Measurements from ENCODE around the gene TLE3. TPM values are rescaled to one million over a fixed set of nuclear protein-coding genes. Genes with fewer than 3 reads are reported as not detected.

Gene TLE3
- total and polyA plus RNA-seq, 4 experiments from 2014 or later: 3.6 to 121 (median 69.9) TPM

- ChIA-PET POLR2A (ENCODE audit: partially characterized antibody) (no interaction called here), CTCF (ENCODE audit: partially characterized antibody) (no interaction called here)
- H3K36me3 Mint-ChIP-seq: no peaks in the 10 kb centered on the region
- H3K27ac Mint-ChIP-seq: no peak overlapping the region
- DNase-seq: no peak
- no peak overlapping the region for H3K4me3 Mint-ChIP-seq
- H3K36me3 ChIP-seq (ENCODE audit: insufficient read depth, low read length): no peaks in the 10 kb centered on the region
- H3K4me1 ChIP-seq (ENCODE audit: insufficient read depth, low read length): no peaks in the 10 kb centered on the region
- no peaks in the 10 kb centered on the region for H3K4me1 Mint-ChIP-seq
- H3K27me3 ChIP-seq (ENCODE audit: insufficient read depth, low read length): no peaks in the 10 kb centered on the region
- H3K4me3 ChIP-seq (ENCODE audit: low read length in 2 of 2): no peak overlapping the region
- H3K9me3 Mint-ChIP-seq: peaks cover 0 to 4% (median 0%) of the 10 kb centered on the region in 8 donors
- H3K9me3 ChIP-seq (ENCODE audit: control insufficient read depth in 1 of 2, low read length in 2 of 2): no peaks in the 10 kb centered on the region
- no peak overlapping the region for H3K27ac ChIP-seq (ENCODE audit: low read depth, low read length)
- intact Hi-C loops (cut with micrococcal nuclease): no loop called here
- no peaks in the 10 kb centered on the region for H3K27me3 Mint-ChIP-seq
Observed at GRCh38 chr15:70031713-70032112, 66.0 kb downstream of the TLE3 start.

DNA sequence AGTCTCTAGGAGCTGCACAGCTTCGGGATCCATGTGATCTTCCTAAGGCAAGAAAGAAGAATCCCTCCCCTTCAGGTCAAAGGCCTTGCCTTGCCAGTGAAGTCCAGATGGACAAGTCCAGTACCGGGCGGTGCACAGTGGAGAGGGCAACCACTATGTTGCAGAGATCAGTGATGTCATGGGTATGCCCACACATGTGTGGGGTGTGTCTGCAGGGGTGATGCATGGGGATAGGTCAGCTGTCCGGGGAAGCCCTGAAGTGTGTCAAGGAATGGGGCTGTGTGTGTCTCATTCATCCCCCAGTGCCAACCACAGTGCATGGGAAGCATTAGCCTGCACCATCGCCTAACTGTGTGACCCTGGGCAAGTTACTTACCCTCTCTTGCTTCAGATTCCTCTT lies 66.5 kb downstream of the TLE3 start:
- H3K4me3 Mint-ChIP-seq: no peak overlapping the region
- no peak overlapping the region for H3K4me3 ChIP-seq (ENCODE audit: low read length in 2 of 2)
- intact Hi-C loops (cut with micrococcal nuclease): no loop called here
- no peaks in the 10 kb centered on the region for H3K27me3 Mint-ChIP-seq
- H3K4me1 Mint-ChIP-seq: no peaks in the 10 kb centered on the region
- H3K36me3 ChIP-seq (ENCODE audit: insufficient read depth, low read length): no peaks in the 10 kb centered on the region
- H3K4me1 ChIP-seq (ENCODE audit: insufficient read depth, low read length): no peaks in the 10 kb centered on the region
- DNase-seq: no peak
- ChIA-PET CTCF (ENCODE audit: partially characterized antibody) (no interaction called here), POLR2A (ENCODE audit: partially characterized antibody) (no interaction called here)
- no peaks in the 10 kb centered on the region for H3K36me3 Mint-ChIP-seq
- no peak overlapping the region for H3K27ac ChIP-seq (ENCODE audit: low read depth, low read length)
- no peaks in the 10 kb centered on the region for H3K9me3 ChIP-seq (ENCODE audit: control insufficient read depth in 1 of 2, low read length in 2 of 2)
- H3K27me3 ChIP-seq (ENCODE audit: insufficient read depth, low read length): no peaks in the 10 kb centered on the region
- peak overlapping the region in 1 of 7 donors; percentile 21 for H3K27ac Mint-ChIP-seq
- peaks cover 0 to 4% (median 0%) of the 10 kb centered on the region in 8 donors for H3K9me3 Mint-ChIP-seq

DNA sequence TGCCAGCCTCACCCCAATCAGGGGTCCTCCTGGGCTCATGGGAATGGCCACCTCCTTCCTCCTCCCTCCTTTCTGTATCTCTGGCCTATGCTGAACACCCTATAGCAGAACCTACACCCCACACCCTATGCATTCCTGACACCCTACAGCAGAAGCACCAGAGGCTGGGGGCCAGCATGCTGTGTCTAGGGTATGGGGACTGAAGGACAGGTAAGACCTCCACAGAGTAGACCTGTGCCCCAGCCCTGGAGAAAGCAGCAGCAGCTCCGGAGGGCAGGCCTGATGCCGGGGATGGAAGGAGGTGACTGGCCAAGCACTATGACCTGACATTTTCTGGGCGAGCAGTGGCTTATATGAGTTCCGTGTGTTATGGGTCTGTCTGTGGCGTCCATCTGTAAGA lies 66.9 kb downstream of the TLE3 start:
- Histone ChIP-seq H3K27ac (ENCODE audit: low read depth, low read length) (no peak overlapping the region), H3K36me3 (ENCODE audit: insufficient read depth, low read length) (no peaks in the 10 kb centered on the region), H3K4me1 (ENCODE audit: insufficient read depth, low read length) (no peaks in the 10 kb centered on the region), H3K9me3 (ENCODE audit: control insufficient read depth in 1 of 2, low read length in 2 of 2) (no peaks in the 10 kb centered on the region), H3K4me3 (ENCODE audit: low read length in 2 of 2) (no peak overlapping the region), H3K27me3 (ENCODE audit: insufficient read depth, low read length) (no peaks in the 10 kb centered on the region)
- no peak overlapping the region for H3K4me3 Mint-ChIP-seq
- H3K9me3 Mint-ChIP-seq: peaks cover 0 to 4% (median 0%) of the 10 kb centered on the region in 8 donors
- DNase-seq: no peak
- ChIA-PET CTCF (ENCODE audit: partially characterized antibody) (no interaction called here), POLR2A (ENCODE audit: partially characterized antibody) (no interaction called here)
- H3K4me1 Mint-ChIP-seq: no peaks in the 10 kb centered on the region
- no peaks in the 10 kb centered on the region for H3K36me3 Mint-ChIP-seq
- no peak overlapping the region for H3K27ac Mint-ChIP-seq
- no peaks in the 10 kb centered on the region for H3K27me3 Mint-ChIP-seq
- intact Hi-C loops (cut with micrococcal nuclease): no loop called here

- Mint-ChIP-seq H3K4me1 (peaks cover 0 to 5% (median 1%) of the 10 kb centered on the region in 4 donors), H3K27me3 (no peaks in the 10 kb centered on the region), H3K27ac (no peak overlapping the region), H3K9me3 (no peaks in the 10 kb centered on the region), H3K4me3 (no peak overlapping the region), H3K36me3 (no peaks in the 10 kb centered on the region)
- H3K36me3 ChIP-seq (ENCODE audit: insufficient read depth, low read length): no peaks in the 10 kb centered on the region
- ChIA-PET POLR2A (ENCODE audit: partially characterized antibody) (interaction anchor here (1.7 kb wide), 1 partner anchor 12 kb away, joined by 4 read pairs; no protein-coding TSS in a partner anchor), CTCF (ENCODE audit: partially characterized antibody) (interaction anchor here (1.6 to 2.5 kb wide), 2 partner anchors 12 to 301 kb away, joined by 4 to 7 read pairs; no protein-coding TSS in a partner anchor)
- H3K4me3 ChIP-seq (ENCODE audit: low read length in 2 of 2): no peak overlapping the region
- no peaks in the 10 kb centered on the region for H3K27me3 ChIP-seq (ENCODE audit: insufficient read depth, low read length)
- H3K9me3 ChIP-seq (ENCODE audit: control insufficient read depth in 1 of 2, low read length in 2 of 2): no peaks in the 10 kb centered on the region
- intact Hi-C loops (cut with micrococcal nuclease): no loop called here
- H3K27ac ChIP-seq (ENCODE audit: low read depth, low read length): no peak overlapping the region
- peaks cover 2% of the 10 kb centered on the region for H3K4me1 ChIP-seq (ENCODE audit: insufficient read depth, low read length)
- no peak for DNase-seq
Observed at GRCh38 chr15:70029297-70029701, 68.4 kb downstream of the TLE3 start.

DNA sequence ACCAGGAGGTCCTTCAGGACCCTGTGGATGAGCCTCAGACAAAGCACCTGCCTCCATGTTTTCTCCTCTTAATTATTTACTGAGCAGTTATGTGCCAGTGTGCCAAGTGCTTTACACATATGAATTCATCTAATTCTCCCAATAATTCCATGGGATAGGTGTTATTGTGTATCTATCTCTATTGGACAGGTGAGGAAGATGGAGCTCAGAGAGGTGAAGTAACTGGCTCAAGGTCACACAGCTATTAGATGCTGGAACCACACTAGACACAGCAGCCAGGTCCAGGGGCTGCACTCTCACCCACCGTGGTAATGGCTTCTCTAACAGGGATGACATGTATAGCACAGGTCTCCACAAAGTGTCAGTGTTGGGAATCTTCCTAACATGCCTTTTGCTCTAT lies 70.2 kb downstream of the TLE3 start:
- no peak overlapping the region for H3K4me3 ChIP-seq (ENCODE audit: low read length in 2 of 2)
- Mint-ChIP-seq H3K27ac (no peak overlapping the region), H3K36me3 (no peaks in the 10 kb centered on the region), H3K4me1 (peaks cover 8 to 23% (median 17%) of the 10 kb centered on the region in 4 donors), H3K27me3 (no peaks in the 10 kb centered on the region), H3K9me3 (peaks cover 0 to 1% (median 0%) of the 10 kb centered on the region in 8 donors), H3K4me3 (no peak overlapping the region)
- peaks cover 20% of the 10 kb centered on the region for H3K4me1 ChIP-seq (ENCODE audit: insufficient read depth, low read length)
- no peak for DNase-seq
- no peaks in the 10 kb centered on the region for H3K36me3 ChIP-seq (ENCODE audit: insufficient read depth, low read length)
- ChIA-PET CTCF (ENCODE audit: partially characterized antibody) (interaction anchor here (0.6 to 1.4 kb wide), 2 partner anchors 50 to 785 kb away, joined by 3 to 4 read pairs; no protein-coding TSS in a partner anchor), POLR2A (ENCODE audit: partially characterized antibody) (no interaction called here)
- intact Hi-C loops (cut with micrococcal nuclease): no loop called here
- no peaks in the 10 kb centered on the region for H3K9me3 ChIP-seq (ENCODE audit: control insufficient read depth in 1 of 2, low read length in 2 of 2)
- H3K27me3 ChIP-seq (ENCODE audit: insufficient read depth, low read length): no peaks in the 10 kb centered on the region
- no peak overlapping the region for H3K27ac ChIP-seq (ENCODE audit: low read depth, low read length)

- H3K36me3 ChIP-seq (ENCODE audit: insufficient read depth, low read length): no peaks in the 10 kb centered on the region
- H3K4me1 Mint-ChIP-seq: peaks cover 8 to 25% (median 17%) of the 10 kb centered on the region in 4 donors
- POLR2A ChIA-PET (ENCODE audit: partially characterized antibody): no interaction called here
- H3K4me3 Mint-ChIP-seq: no peak overlapping the region
- H3K4me3 ChIP-seq (ENCODE audit: low read length in 2 of 2): no peak overlapping the region
- H3K9me3 Mint-ChIP-seq: peaks cover 0 to 1% (median 0%) of the 10 kb centered on the region in 8 donors
- no peaks in the 10 kb centered on the region for H3K27me3 Mint-ChIP-seq
- H3K9me3 ChIP-seq (ENCODE audit: control insufficient read depth in 1 of 2, low read length in 2 of 2): no peaks in the 10 kb centered on the region
- CTCF ChIA-PET (ENCODE audit: partially characterized antibody): interaction anchor here (0.6 kb wide), 1 partner anchor 786 kb away, joined by 3 read pairs; no protein-coding TSS in a partner anchor
- peaks cover 20% of the 10 kb centered on the region for H3K4me1 ChIP-seq (ENCODE audit: insufficient read depth, low read length)
- intact Hi-C loops (cut with micrococcal nuclease): no loop called here
- no peak overlapping the region for H3K27ac ChIP-seq (ENCODE audit: low read depth, low read length)
- no peaks in the 10 kb centered on the region for H3K27me3 ChIP-seq (ENCODE audit: insufficient read depth, low read length)
- H3K27ac Mint-ChIP-seq: no peak overlapping the region
- no peaks in the 10 kb centered on the region for H3K36me3 Mint-ChIP-seq
- DNase-seq: no peak
Observed at GRCh38 chr15:70026991-70027390, 70.7 kb downstream of the TLE3 start.

DNA sequence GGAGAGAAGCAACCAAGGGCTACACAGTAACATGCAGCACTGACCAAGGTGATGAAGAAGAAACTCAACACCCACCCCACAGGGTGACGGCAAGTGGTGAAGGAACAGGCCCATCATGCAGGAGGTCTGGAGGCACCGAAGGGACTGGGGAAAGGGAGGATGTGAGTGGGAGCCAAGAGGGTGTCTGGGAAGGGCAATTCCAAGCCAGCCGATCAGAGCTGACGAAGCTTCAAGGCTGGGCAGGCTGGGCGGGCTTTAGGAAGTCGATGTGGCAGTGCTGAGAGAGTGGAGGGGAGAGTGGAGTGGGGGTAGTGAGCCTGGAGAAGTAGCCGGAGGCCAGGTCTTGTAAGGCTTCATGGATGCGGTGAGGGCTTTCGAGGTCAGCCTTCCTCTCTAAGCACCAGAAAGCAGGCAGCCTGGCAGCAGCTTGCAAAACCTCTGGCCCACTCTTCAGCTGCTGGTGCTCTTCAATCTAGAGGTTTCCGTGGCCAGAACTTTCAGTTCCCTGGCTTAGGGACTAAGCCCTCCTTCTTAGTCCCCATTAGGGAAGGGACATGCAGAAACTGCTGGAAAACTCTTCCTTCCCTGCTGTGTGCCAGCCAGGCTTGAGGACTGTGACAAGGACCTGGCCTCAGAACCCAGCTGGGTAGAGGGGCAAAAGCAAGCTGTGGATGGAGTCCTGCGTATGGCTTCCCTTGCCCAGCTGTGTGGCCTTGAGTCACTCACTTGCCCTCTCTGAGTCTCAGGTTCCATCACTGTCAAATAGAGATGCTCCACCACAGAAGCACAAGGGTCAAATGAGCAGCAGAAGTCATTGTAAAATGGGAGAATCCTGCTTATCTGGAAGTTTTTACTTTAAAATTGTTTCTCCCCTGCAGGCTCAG lies 72.1 kb downstream of the TLE3 start:
- DNase-seq: no peak
- Histone ChIP-seq H3K9me3 (ENCODE audit: control insufficient read depth in 1 of 2, low read length in 2 of 2) (no peaks in the 10 kb centered on the region), H3K4me3 (ENCODE audit: low read length in 2 of 2) (no peak overlapping the region), H3K36me3 (ENCODE audit: insufficient read depth, low read length) (no peaks in the 10 kb centered on the region), H3K27me3 (ENCODE audit: insufficient read depth, low read length) (no peaks in the 10 kb centered on the region), H3K27ac (ENCODE audit: low read depth, low read length) (no peak overlapping the region), H3K4me1 (ENCODE audit: insufficient read depth, low read length) (peaks cover 20% of the 10 kb centered on the region)
- Mint-ChIP-seq H3K9me3 (peaks cover 0 to 1% (median 0%) of the 10 kb centered on the region in 8 donors), H3K4me1 (peaks cover 8 to 25% (median 17%) of the 10 kb centered on the region in 4 donors), H3K4me3 (no peak overlapping the region), H3K27ac (peak overlapping the region in 1 of 7 donors; percentile 32), H3K27me3 (no peaks in the 10 kb centered on the region), H3K36me3 (no peaks in the 10 kb centered on the region)
- intact Hi-C loops (cut with micrococcal nuclease): no loop called here
- POLR2A ChIA-PET (ENCODE audit: partially characterized antibody): no interaction called here
- CTCF ChIA-PET (ENCODE audit: partially characterized antibody): no interaction called here
